ENCODE results near the gene MTG1.
"Not testable (repeated sequence)": the region's sequence is repeated elsewhere in the genome, so short reads cannot be mapped to it uniquely, and the experiment has no call there.

MTG1 gene

GRCh38 chr10:133378251-133379096 lies 15.5 kb upstream of the MTG1 start:
- peak; percentile 39 for DNase-seq (ENCODE audit: low read depth)

- peak; percentile 55 for DNase-seq (ENCODE audit: low read depth)
Observed at GRCh38 chr10:133379152-133379800, 14.7 kb upstream of the MTG1 start, which contains the start of gene PAOX. Gene PAOX (plus strand): TSS chr10:133379262. CDS start chr10:133379317, 55 bp downstream.

- DNase-seq (ENCODE audit: low read depth): no peak
Observed at GRCh38 chr10:133379801-133380666, 13.9 kb upstream of the MTG1 start.

- no peak for DNase-seq (ENCODE audit: low read depth)
Observed at GRCh38 chr10:133381036-133381435, 12.9 kb upstream of the MTG1 start.

- DNase-seq (ENCODE audit: low read depth): no peak
Observed at GRCh38 chr10:133383551-133383950, 10.4 kb upstream of the MTG1 start.

- DNase-seq (ENCODE audit: low read depth): no peak
Observed at GRCh38 chr10:133384071-133384470, 9.9 kb upstream of the MTG1 start.

- DNase-seq (ENCODE audit: low read depth): no peak
Observed at GRCh38 chr10:133385214-133385613, 8.7 kb upstream of the MTG1 start.

GRCh38 chr10:133386951-133387350 lies 7.0 kb upstream of the MTG1 start:
- not testable (repeated sequence) for DNase-seq (ENCODE audit: low read depth)

- no peak for DNase-seq (ENCODE audit: low read depth)
Observed at GRCh38 chr10:133388236-133388972, 5.6 kb upstream of the MTG1 start.

GRCh38 chr10:133388973-133389818 lies 4.8 kb upstream of the MTG1 start:
- DNase-seq (ENCODE audit: low read depth): no peak

- DNase-seq (ENCODE audit: low read depth): no peak
Observed at GRCh38 chr10:133390597-133391248, 3.2 kb upstream of the MTG1 start.

GRCh38 chr10:133391249-133391635 lies 2.7 kb upstream of the MTG1 start:
- no peak for DNase-seq (ENCODE audit: low read depth)

- no peak for DNase-seq (ENCODE audit: low read depth)
Observed at GRCh38 chr10:133391761-133392518, 2.0 kb upstream of the MTG1 start.

GRCh38 chr10:133393401-133394063 lies 425 bp upstream of the MTG1 start:
- no peak for DNase-seq (ENCODE audit: low read depth)

GRCh38 chr10:133394801-133395221 lies 854 bp downstream of the MTG1 start:
- no peak for DNase-seq (ENCODE audit: low read depth)

- DNase-seq (ENCODE audit: low read depth): no peak
Observed at GRCh38 chr10:133396035-133396624, 2.2 kb downstream of the MTG1 start.

GRCh38 chr10:133397938-133398337 lies 4.0 kb downstream of the MTG1 start:
- no peak for DNase-seq (ENCODE audit: low read depth)

- DNase-seq (ENCODE audit: low read depth): no peak
Observed at GRCh38 chr10:133399123-133399601, 5.2 kb downstream of the MTG1 start.

All from activated T-helper 9 cell treated with anti-CD3 and anti-CD28 coated beads, Interleukin-2, amount 50 U/mL, for 16 hours (primary cell).